ENCODE results near the gene ITPA. TPM values are rescaled to one million over a fixed set of nuclear protein-coding genes. Genes with fewer than 3 reads are reported as not detected.

Gene ITPA
- total and polyA plus RNA-seq, 2 of the 8 experiments (the other 6 are each of a cell fraction or from before 2014, with no cell fraction given) = 88.2 to 94.0 TPM

GRCh38 chr20:3164043-3164762 lies 45.1 kb upstream of the ITPA start:
- H3K4ac ChIP-seq (replicated peaks; ENCODE audit: insufficient read length, low read depth, low read length) = no peak overlapping the region
- H3K27ac ChIP-seq (ENCODE audit: low read depth, low read length) = no peak overlapping the region
- H4K8ac ChIP-seq (ENCODE audit: extremely low read depth, insufficient read depth, low read length) = no peak overlapping the region; the same call in 1 of the 2 replicates
- peaks cover 5 to 20% (median 16%) of the 10 kb centered on the region in 4 experiments for H3K4me1 ChIP-seq (replicated peaks in 1 of 4; ENCODE audit: control insufficient read depth in 3 of 4, insufficient read depth in 4 of 4, low read length in 3 of 4)
- H3K56ac ChIP-seq (replicated peaks; ENCODE audit: insufficient read length, low read depth, low read length) = no peak overlapping the region
- no peak overlapping the region for H3K9ac ChIP-seq (replicated peaks in 1 of 4; ENCODE audit: extremely low read depth in 1 of 4, low read depth in 3 of 4, low read length in 3 of 4)
- no peaks in the 10 kb centered on the region; the same call in 1 of the 2 replicates for H3K79me1 ChIP-seq (ENCODE audit: low read depth, low read length)
- H4K20me1 ChIP-seq (replicated peaks in 1 of 2; ENCODE audit: control insufficient read depth in 1 of 2, insufficient read depth in 2 of 2, low read length in 2 of 2) = peaks cover 0 to under 1% of the 10 kb centered on the region in 2 experiments
- H2BK20ac ChIP-seq (ENCODE audit: low read length) = no peak overlapping the region
- no peak overlapping the region for H2AFZ ChIP-seq (ENCODE audit: low read length)
- H3K27me3 ChIP-seq (replicated peaks in 1 of 4; ENCODE audit: control insufficient read depth in 3 of 4, extremely low read depth in 1 of 4, insufficient read depth in 3 of 4, low read length in 3 of 4) = no peaks in the 10 kb centered on the region; a peak in 1 of 7 replicates
- no peak overlapping the region for H3K18ac ChIP-seq (ENCODE audit: extremely low read depth, low read length)
- H3K36me3 ChIP-seq (ENCODE audit: control insufficient read depth in 2 of 4, insufficient read depth in 4 of 4, low read length in 3 of 4) = peaks cover 0 to 15% (median 2%) of the 10 kb centered on the region in 4 experiments; a peak in 5 of 8 replicates
- peaks cover under 1 to 3% of the 10 kb centered on the region in 2 experiments; a peak in 3 of 4 replicates for H3K79me2 ChIP-seq (ENCODE audit: control insufficient read depth in 1 of 2, insufficient read depth in 2 of 2, low read length in 2 of 2)
- DNase-seq (ENCODE audit: low read depth in 1 of 2, low spot score in 2 of 2) (no peak), FAIRE-seq (no peak)
- ChIA-PET POLR2A (ENCODE audit: partially characterized antibody) (interaction anchor here (1.2 to 2.5 kb wide), 2 partner anchors 8 to 53 kb away, joined by 4 to 19 read pairs; partner anchors contain the start of gene LZTS3), CTCF (ENCODE audit: partially characterized antibody) (interaction anchor here (1.0 to 1.4 kb wide), 3 partner anchors 55 to 94 kb away, joined by 4 to 5 read pairs (median 4); no protein-coding TSS in a partner anchor)
- H3K4me3 ChIP-seq (ENCODE audit: extremely low read depth in 1 of 4, insufficient read depth in 2 of 4, low read depth in 3 of 4, low read length in 4 of 4) = no peak overlapping the region
- H3K9me3 ChIP-seq (ENCODE audit: insufficient read depth in 2 of 2, low read depth in 1 of 2, low read length in 1 of 2) = no peaks in the 10 kb centered on the region
- no peak overlapping the region for H3K23ac ChIP-seq (ENCODE audit: insufficient read length)
- no peak overlapping the region for H4K91ac ChIP-seq (replicated peaks; ENCODE audit: insufficient read length, low read length)
- 94% methylated on average over 10 of the region's 32 CpGs; no CpG with 5 or more reads in 1 of the 2 experiments for WGBS, 2 experiments (ENCODE audit: extremely low coverage in 1 of 2, insufficient coverage in 1 of 2, insufficient read length in 1 of 2, insufficient replicate concordance in 2 of 2, low coverage in 1 of 2, low lambda C conversion rate in 2 of 2, missing lambda C conversion rate in 1 of 2)
- H3K4me2 ChIP-seq (ENCODE audit: insufficient read depth in 1 of 2, low read depth in 2 of 2, low read length in 2 of 2) = no peak overlapping the region
- no peak overlapping the region for H2BK5ac ChIP-seq (ENCODE audit: low read depth, low read length)
- H2BK12ac ChIP-seq (ENCODE audit: low read depth, low read length) = no peak overlapping the region
- no peak overlapping the region for H2AK5ac ChIP-seq (ENCODE audit: low read depth, low read length)
- H3K14ac ChIP-seq (ENCODE audit: insufficient read length) = no peak overlapping the region
- H4K5ac ChIP-seq (ENCODE audit: insufficient read length, low read depth, low read length) = no peak overlapping the region
- H2BK15ac ChIP-seq (ENCODE audit: low read length) = no peak overlapping the region
- no peak overlapping the region for H2BK120ac ChIP-seq (replicated peaks; ENCODE audit: low read depth, low read length)
- H3K23me2 ChIP-seq (ENCODE audit: low read depth, low read length) = peaks cover 7% of the 10 kb centered on the region; the same call in 1 of the 2 replicates
